GM19035 (cell line): ENCODE measurements around the gene IRF2.

Source experiments
- ATAC-seq: cut with Tn5 transposase; IDR thresholded peaks from one replicate; pipeline ENCODE4 v1.9.1; 2021; ENCODE audit not compliant: unreplicated experiment

The IRF2 gene

GRCh38 chr4:184451726-184452125 lies 22.6 kb downstream of the IRF2 start:
- no peak for ATAC-seq

- no peak for ATAC-seq
Observed at GRCh38 chr4:184450743-184451535, 23.4 kb downstream of the IRF2 start.

GRCh38 chr4:184450045-184450444 lies 24.3 kb downstream of the IRF2 start:
- no peak for ATAC-seq

- ATAC-seq = no peak
Observed at GRCh38 chr4:184448821-184449220, 25.5 kb downstream of the IRF2 start.

- ATAC-seq = no peak
Observed at GRCh38 chr4:184448141-184448540, 26.2 kb downstream of the IRF2 start.

GRCh38 chr4:184447664-184448063 lies 26.7 kb downstream of the IRF2 start:
- no peak for ATAC-seq

GRCh38 chr4:184446132-184446658 lies 28.2 kb downstream of the IRF2 start:
- ATAC-seq = no peak

- peak; percentile 73 for ATAC-seq
Observed at GRCh38 chr4:184444953-184445309, 29.4 kb downstream of the IRF2 start.

- no peak for ATAC-seq
Observed at GRCh38 chr4:184444215-184444952, 30.0 kb downstream of the IRF2 start.

GRCh38 chr4:184443318-184443717 lies 31.0 kb downstream of the IRF2 start:
- ATAC-seq = no peak

GRCh38 chr4:184442314-184442635 lies 32.1 kb downstream of the IRF2 start:
- ATAC-seq = no peak

- ATAC-seq = no peak
Observed at GRCh38 chr4:184441461-184442313, 32.7 kb downstream of the IRF2 start.

- no peak for ATAC-seq
Observed at GRCh38 chr4:184440595-184441358, 33.6 kb downstream of the IRF2 start.

- ATAC-seq = no peak
Observed at GRCh38 chr4:184439856-184440594, 34.3 kb downstream of the IRF2 start.

- no peak for ATAC-seq
Observed at GRCh38 chr4:184439386-184439785, 35.0 kb downstream of the IRF2 start.

- no peak for ATAC-seq
Observed at GRCh38 chr4:184438375-184438774, 36.0 kb downstream of the IRF2 start.

GRCh38 chr4:184437565-184438265 lies 36.6 kb downstream of the IRF2 start:
- no peak for ATAC-seq

- no peak for ATAC-seq
Observed at GRCh38 chr4:184434501-184435066, 39.8 kb downstream of the IRF2 start.

- ATAC-seq = no peak
Observed at GRCh38 chr4:184434021-184434420, 40.3 kb downstream of the IRF2 start.
